ENCODE results near the gene ADARB1.

Gene ADARB1

GRCh38 chr21:45177039-45177438 is 102.7 kb downstream of the ADARB1 start:
- no peak for DNase-seq

- no peak for DNase-seq
These were observed 103.8 kb downstream of the ADARB1 start for GRCh38 chr21:45178070-45178608.

GRCh38 chr21:45178971-45179370 is 104.6 kb downstream of the ADARB1 start:
- DNase-seq: no peak

GRCh38 chr21:45179568-45180245 is 105.3 kb downstream of the ADARB1 start:
- DNase-seq: no peak

- DNase-seq: no peak
These were observed 105.8 kb downstream of the ADARB1 start for GRCh38 chr21:45180246-45180599.

- no peak for DNase-seq
These were observed 108.6 kb downstream of the ADARB1 start for GRCh38 chr21:45182958-45183357.

GRCh38 chr21:45183852-45184251 is 109.5 kb downstream of the ADARB1 start:
- DNase-seq: no peak

GRCh38 chr21:45184869-45185268 is 110.5 kb downstream of the ADARB1 start:
- DNase-seq: no peak

GRCh38 chr21:45186709-45187108 is 112.3 kb downstream of the ADARB1 start:
- DNase-seq: no peak

- DNase-seq: no peak
These were observed 113.3 kb downstream of the ADARB1 start for GRCh38 chr21:45187646-45188045.

GRCh38 chr21:45190013-45190412 is 115.6 kb downstream of the ADARB1 start:
- no peak for DNase-seq

GRCh38 chr21:45192332-45192731 is 118.0 kb downstream of the ADARB1 start:
- DNase-seq: no peak

- DNase-seq: no peak
These were observed 122.2 kb downstream of the ADARB1 start for GRCh38 chr21:45196620-45197019.

GRCh38 chr21:45199201-45199600 is 124.8 kb downstream of the ADARB1 start:
- DNase-seq: no peak

- DNase-seq: no peak
These were observed 125.7 kb downstream of the ADARB1 start for GRCh38 chr21:45200031-45200430.

GRCh38 chr21:45200581-45201296 is 126.4 kb downstream of the ADARB1 start:
- DNase-seq: no peak

- DNase-seq: no peak
These were observed 128.0 kb downstream of the ADARB1 start for GRCh38 chr21:45202344-45202743.

GRCh38 chr21:45202889-45203288 is 128.5 kb downstream of the ADARB1 start:
- no peak for DNase-seq

- DNase-seq: no peak
These were observed 129.6 kb downstream of the ADARB1 start for GRCh38 chr21:45203983-45204382.

GRCh38 chr21:45204395-45204794 is 130.0 kb downstream of the ADARB1 start:
- DNase-seq: no peak

GRCh38 chr21:45207839-45208626 is 133.7 kb downstream of the ADARB1 start:
- DNase-seq: no peak

GRCh38 chr21:45208627-45208951 is 134.2 kb downstream of the ADARB1 start:
- no peak for DNase-seq

GRCh38 chr21:45209046-45209445 is 134.7 kb downstream of the ADARB1 start:
- no peak for DNase-seq
